ENCODE measurements around the gene USP36.

Gene USP36

GRCh38 chr17:78838574-78839005 lies 2.0 kb downstream of the USP36 start:
- H3K9me2 ChIP-seq (replicated peaks; ENCODE audit: control insufficient read depth, low read length), result no peaks in the 10 kb centered on the region
- H3F3A ChIP-seq (ENCODE audit: control insufficient read depth, insufficient read depth), result peaks cover 3% of the 10 kb centered on the region; the same call in 1 of the 2 replicates
- H3K36me3 ChIP-seq (ENCODE audit: control insufficient read depth, low read length), result peaks cover 65% of the 10 kb centered on the region
- H3K9me3 ChIP-seq (ENCODE audit: control insufficient read depth, insufficient read depth, low read length), result no peaks in the 10 kb centered on the region
- no peaks in the 10 kb centered on the region for H3K27me3 ChIP-seq (ENCODE audit: control insufficient read depth, low read length)
- no peak overlapping the region for H3K27ac ChIP-seq (ENCODE audit: low read depth, low read length)
- TF ChIP-seq, protein P1, sequence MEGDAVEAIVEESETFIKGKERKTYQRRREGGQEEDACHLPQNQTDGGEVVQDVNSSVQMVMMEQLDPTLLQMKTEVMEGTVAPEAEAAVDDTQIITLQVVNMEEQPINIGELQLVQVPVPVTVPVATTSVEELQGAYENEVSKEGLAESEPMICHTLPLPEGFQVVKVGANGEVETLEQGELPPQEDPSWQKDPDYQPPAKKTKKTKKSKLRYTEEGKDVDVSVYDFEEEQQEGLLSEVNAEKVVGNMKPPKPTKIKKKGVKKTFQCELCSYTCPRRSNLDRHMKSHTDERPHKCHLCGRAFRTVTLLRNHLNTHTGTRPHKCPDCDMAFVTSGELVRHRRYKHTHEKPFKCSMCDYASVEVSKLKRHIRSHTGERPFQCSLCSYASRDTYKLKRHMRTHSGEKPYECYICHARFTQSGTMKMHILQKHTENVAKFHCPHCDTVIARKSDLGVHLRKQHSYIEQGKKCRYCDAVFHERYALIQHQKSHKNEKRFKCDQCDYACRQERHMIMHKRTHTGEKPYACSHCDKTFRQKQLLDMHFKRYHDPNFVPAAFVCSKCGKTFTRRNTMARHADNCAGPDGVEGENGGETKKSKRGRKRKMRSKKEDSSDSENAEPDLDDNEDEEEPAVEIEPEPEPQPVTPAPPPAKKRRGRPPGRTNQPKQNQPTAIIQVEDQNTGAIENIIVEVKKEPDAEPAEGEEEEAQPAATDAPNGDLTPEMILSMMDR (IDR thresholded peaks at IDR 0.05; ENCODE audit: low read depth, low read length, poor library complexity, severe bottlenecking), result no peak
- no peak for TF ChIP-seq EZH2phosphoT487 (IDR thresholded peaks at IDR 0.05; ENCODE audit: borderline replicate concordance, low read length)
- peak overlapping the region; percentile 84 for H3K4me2 ChIP-seq (ENCODE audit: low read length)
- peak overlapping the region; percentile 89 for H3K4me3 ChIP-seq (ENCODE audit: low read length)
- H3K79me2 ChIP-seq (ENCODE audit: control insufficient read depth, low read length), result peaks cover 69% of the 10 kb centered on the region
- peaks cover 27% of the 10 kb centered on the region for H3K4me1 ChIP-seq (ENCODE audit: control insufficient read depth, low read length)
- H4K20me1 ChIP-seq (ENCODE audit: control insufficient read depth, insufficient read depth, low read depth, low read length), result 0 out of 2 replicates have a peak, but pooled peaks cover 17% of the 10 kb centered on the region

GRCh38 chr17:78836420-78837021 lies 4.1 kb downstream of the USP36 start:
- Histone ChIP-seq H3K4me1 (ENCODE audit: control insufficient read depth, low read length) (peaks cover 13% of the 10 kb centered on the region), H3K9me2 (replicated peaks; ENCODE audit: control insufficient read depth, low read length) (no peaks in the 10 kb centered on the region), H3K36me3 (ENCODE audit: control insufficient read depth, low read length) (peaks cover 83% of the 10 kb centered on the region), H3K9me3 (ENCODE audit: control insufficient read depth, insufficient read depth, low read length) (no peaks in the 10 kb centered on the region), H3K27ac (ENCODE audit: low read depth, low read length) (no peak overlapping the region), H4K20me1 (ENCODE audit: control insufficient read depth, insufficient read depth, low read depth, low read length) (0 out of 2 replicates have a peak, but pooled peaks cover 17% of the 10 kb centered on the region), H3K27me3 (ENCODE audit: control insufficient read depth, low read length) (no peaks in the 10 kb centered on the region), H3F3A (ENCODE audit: control insufficient read depth, insufficient read depth) (no peaks in the 10 kb centered on the region), H3K4me3 (ENCODE audit: low read length) (no peak overlapping the region), H3K79me2 (ENCODE audit: control insufficient read depth, low read length) (peaks cover 82% of the 10 kb centered on the region), H3K4me2 (ENCODE audit: low read length) (no peak overlapping the region)
- TF ChIP-seq, protein P1 (IDR thresholded peaks at IDR 0.05; ENCODE audit: low read depth, low read length, poor library complexity, severe bottlenecking), result no peak
- no peak for TF ChIP-seq EZH2phosphoT487 (IDR thresholded peaks at IDR 0.05; ENCODE audit: borderline replicate concordance, low read length)

GRCh38 chr17:78834571-78834970 lies 6.0 kb downstream of the USP36 start:
- no peak overlapping the region for H3K4me2 ChIP-seq (ENCODE audit: low read length)
- peaks cover 84% of the 10 kb centered on the region for H3K79me2 ChIP-seq (ENCODE audit: control insufficient read depth, low read length)
- 0 out of 2 replicates have a peak, but pooled peaks cover 17% of the 10 kb centered on the region for H4K20me1 ChIP-seq (ENCODE audit: control insufficient read depth, insufficient read depth, low read depth, low read length)
- H3K9me2 ChIP-seq (replicated peaks; ENCODE audit: control insufficient read depth, low read length), result no peaks in the 10 kb centered on the region
- H3F3A ChIP-seq (ENCODE audit: control insufficient read depth, insufficient read depth), result no peaks in the 10 kb centered on the region; the same call in 1 of the 2 replicates
- H3K27ac ChIP-seq (ENCODE audit: low read depth, low read length), result no peak overlapping the region
- H3K27me3 ChIP-seq (ENCODE audit: control insufficient read depth, low read length), result no peaks in the 10 kb centered on the region
- no peak overlapping the region for H3K4me3 ChIP-seq (ENCODE audit: low read length)
- no peak for TF ChIP-seq EZH2phosphoT487 (IDR thresholded peaks at IDR 0.05; ENCODE audit: borderline replicate concordance, low read length)
- TF ChIP-seq, protein P1 (IDR thresholded peaks at IDR 0.05; ENCODE audit: low read depth, low read length, poor library complexity, severe bottlenecking), result no peak
- H3K36me3 ChIP-seq (ENCODE audit: control insufficient read depth, low read length), result peaks cover 92% of the 10 kb centered on the region
- peaks cover 11% of the 10 kb centered on the region for H3K4me1 ChIP-seq (ENCODE audit: control insufficient read depth, low read length)
- no peaks in the 10 kb centered on the region for H3K9me3 ChIP-seq (ENCODE audit: control insufficient read depth, insufficient read depth, low read length)
